Measurements from ENCODE around the gene EFCAB8.

Gene EFCAB8

DNA sequence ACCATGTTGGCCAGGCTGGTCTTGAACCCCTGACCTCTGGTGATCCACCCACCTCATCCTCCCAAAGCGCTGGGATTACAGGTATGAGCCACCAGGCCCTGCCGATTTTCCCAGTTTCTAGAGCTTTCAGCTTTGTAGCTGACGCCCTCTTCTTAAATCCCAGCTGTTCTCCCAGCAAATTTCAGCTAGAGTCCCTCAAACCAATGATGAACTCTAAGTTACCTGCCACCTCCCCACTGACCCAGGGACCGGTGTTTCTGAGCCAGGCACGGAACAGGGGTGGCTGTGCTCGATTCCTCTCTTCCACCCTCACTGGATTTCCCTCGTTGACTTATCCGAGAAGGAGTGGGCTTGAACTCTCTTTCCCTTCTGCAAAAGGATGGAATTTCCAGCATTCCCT, 106.4 kb downstream of the EFCAB8 start:
- no peak overlapping the region for H3K4me3 ChIP-seq (ENCODE audit: control insufficient read depth, low read depth, low read length)
- no peak for TF ChIP-seq CTCF (conservative IDR thresholded peaks at IDR 0.05; ENCODE audit: control insufficient read depth, insufficient read depth, low read depth, low read length)
- no peak for DNase-seq (ENCODE audit: low read depth)

DNA sequence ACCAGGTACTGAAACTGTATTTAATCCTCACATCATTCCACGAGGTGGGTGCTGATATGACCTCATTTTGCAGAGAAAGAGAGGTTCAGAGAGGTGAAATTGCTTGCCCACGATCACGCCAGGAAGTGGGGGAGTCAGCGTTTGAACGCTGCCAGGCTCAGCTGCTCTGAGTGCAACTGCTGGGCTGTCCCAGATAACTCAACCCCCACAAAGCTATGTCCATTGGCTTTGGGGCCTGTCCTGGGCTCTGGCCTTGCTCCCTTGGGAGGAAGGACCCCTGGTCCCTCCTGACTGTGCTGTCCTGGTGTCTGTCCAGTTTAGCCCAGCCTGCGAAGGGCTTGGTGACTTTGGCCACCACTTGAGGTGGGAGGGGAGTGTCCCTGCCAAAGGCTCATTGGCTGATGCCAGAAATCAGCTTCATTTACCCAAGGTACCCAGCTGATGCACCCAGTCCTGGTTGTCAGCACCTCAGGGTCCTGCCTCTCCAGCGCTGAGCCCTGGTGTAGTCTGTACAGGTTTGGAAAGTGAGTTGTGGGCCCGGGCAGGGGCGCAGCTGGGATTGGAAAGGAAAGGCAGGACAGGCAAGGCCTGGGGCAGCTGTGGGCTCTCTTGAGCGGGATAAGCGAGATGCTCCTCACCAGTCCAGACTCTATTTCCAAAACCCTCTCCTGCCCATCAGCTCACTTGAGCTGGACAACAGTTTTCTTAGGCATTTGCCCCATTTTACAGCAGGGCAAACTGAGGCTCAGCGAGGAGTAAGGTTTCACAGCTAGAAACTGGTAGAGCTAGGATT, 107.1 kb downstream of the EFCAB8 start:
- no peak for DNase-seq (ENCODE audit: low read depth)
- no peak for TF ChIP-seq CTCF (conservative IDR thresholded peaks at IDR 0.05; ENCODE audit: control insufficient read depth, insufficient read depth, low read depth, low read length)
- no peak overlapping the region for H3K4me3 ChIP-seq (ENCODE audit: control insufficient read depth, low read depth, low read length)

GRCh38 chr20:32966382-32966781, 107.7 kb downstream of the EFCAB8 start:
- no peak for TF ChIP-seq CTCF (conservative IDR thresholded peaks at IDR 0.05; ENCODE audit: control insufficient read depth, insufficient read depth, low read depth, low read length)
- no peak for DNase-seq (ENCODE audit: low read depth)
- H3K4me3 ChIP-seq (ENCODE audit: control insufficient read depth, low read depth, low read length), result no peak overlapping the region

DNA sequence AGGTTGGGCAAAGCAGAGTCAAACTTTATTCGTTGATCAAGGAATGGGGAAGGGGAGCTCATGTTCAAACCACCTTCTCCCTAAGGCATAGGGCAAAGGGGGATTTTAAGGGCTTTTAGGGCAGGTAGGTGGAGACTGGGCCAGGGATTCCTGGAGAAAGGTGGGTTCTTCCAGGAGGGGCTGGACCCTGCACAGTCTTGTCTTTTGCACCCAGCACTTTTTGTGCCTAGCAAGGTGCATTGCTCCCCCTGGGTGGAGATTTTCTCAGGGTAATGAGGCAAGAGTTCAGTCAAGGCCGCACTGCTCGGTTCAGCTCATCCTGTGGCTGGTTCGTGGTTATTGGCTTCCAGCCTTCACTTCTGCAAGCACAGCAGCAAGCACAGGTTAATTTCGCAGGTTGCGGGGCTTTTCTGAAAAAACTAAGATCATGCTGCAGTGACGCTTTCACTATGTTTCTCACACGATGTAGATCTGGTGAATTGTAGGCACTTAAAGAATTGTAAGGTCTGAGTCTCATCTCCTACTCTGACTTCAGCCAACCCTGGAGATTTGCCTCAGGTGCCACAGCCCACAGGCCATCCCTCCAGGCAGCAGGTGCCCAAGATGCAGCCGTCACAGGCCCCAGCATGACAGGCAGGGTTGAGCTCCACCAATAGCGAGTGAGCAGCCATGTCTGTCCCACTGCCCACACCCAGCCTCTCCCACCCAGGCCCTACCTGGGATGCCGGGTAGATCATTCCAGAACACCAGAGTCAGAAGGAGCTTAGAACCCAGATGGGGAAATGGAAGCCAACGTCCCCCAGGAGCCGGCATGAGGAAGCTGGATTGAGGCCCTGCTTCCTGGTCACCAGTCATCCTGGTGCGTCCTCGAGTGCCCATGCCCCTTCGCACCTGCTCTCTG, 108.4 kb downstream of the EFCAB8 start:
- H3K4me3 ChIP-seq (ENCODE audit: control insufficient read depth, low read depth, low read length), result no peak overlapping the region
- no peak for TF ChIP-seq CTCF (conservative IDR thresholded peaks at IDR 0.05; ENCODE audit: control insufficient read depth, insufficient read depth, low read depth, low read length)
- no peak for DNase-seq (ENCODE audit: low read depth)

DNA sequence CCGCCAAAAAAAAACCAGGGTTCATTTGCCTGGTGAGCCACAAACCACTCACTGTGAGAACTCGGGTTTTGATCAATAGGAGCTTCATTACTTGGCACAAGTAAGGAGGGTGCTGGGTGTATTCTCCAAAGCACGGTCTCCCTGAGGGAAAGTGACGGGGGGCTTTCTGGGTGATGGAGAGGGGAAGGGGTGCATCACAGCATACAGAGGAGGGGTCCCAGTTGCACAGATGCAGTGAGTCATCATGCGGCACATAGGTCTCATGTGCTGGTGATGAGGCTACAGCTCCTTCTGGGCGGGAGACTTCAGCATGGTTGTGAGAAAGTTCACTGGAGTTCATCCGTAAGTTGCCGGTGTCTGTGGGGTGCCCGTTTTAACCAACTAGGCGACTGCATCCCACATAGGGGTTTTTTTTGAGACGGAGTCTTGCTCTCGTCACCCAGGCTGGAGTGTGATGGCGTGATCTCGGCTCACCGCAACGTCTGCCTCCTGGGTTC, 109.3 kb downstream of the EFCAB8 start:
- no peak for DNase-seq (ENCODE audit: low read depth)
- no peak for TF ChIP-seq CTCF (conservative IDR thresholded peaks at IDR 0.05; ENCODE audit: control insufficient read depth, insufficient read depth, low read depth, low read length)
- H3K4me3 ChIP-seq (ENCODE audit: control insufficient read depth, low read depth, low read length), result no peak overlapping the region

DNA sequence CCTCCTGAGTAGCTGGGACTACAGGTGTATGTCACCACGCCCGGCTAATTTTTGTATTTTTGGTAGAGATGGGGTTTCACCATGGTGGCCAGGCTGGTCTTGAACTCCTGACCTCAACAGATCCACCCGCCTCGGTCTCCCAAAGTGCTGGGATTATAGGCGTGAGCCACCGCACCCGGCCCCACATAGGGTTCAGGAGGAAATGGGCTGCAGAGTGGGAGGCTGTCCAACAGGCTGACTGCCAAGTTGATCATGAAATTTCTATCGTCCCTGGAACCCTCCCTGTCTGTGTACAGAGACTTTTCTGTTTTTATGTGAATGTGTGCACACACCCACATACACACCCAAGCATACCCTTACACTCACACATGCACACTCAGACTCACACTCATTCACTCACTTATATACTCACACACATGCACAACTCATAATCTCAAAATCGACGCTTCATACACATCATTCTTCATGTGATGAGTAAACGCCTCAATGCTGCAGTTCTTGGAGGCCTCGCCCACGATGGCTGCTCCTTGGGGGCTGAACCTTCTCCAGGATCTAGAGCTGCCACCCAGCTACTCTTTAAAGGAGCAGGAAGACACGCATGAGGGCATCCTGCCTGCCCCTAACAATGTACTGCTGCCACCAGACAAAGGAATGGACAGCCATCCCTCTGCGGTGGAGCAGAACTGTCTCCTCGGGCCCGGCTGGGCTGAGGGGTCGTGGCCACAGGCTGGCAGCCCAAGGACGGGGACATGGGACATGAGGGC, 109.9 kb downstream of the EFCAB8 start:
- no peak overlapping the region for H3K4me3 ChIP-seq (ENCODE audit: control insufficient read depth, low read depth, low read length)
- DNase-seq (ENCODE audit: low read depth), result peak; percentile 7
- no peak for TF ChIP-seq CTCF (conservative IDR thresholded peaks at IDR 0.05; ENCODE audit: control insufficient read depth, insufficient read depth, low read depth, low read length)

All from fibroblast of mammary gland (primary cell).